Endothelial cell of umbilical vein (primary cell): ENCODE measurements around the gene KIFC1. TPM values are rescaled to one million over a fixed set of nuclear protein-coding genes. Genes with fewer than 3 reads are reported as not detected.

Experiments
- BruUV-seq: library from RNA; stranded (reverse); fragments of 400-500 nt; replicated peaks from 2 replicates; lab custom pipeline; 2021; lab: Mats Ljungman, UMichigan
- CTCF ChIA-PET: fragments of 300-600, 350-600 bp; sonication (Branson Sonifier 250); formaldehyde crosslinking; loops from one replicate; lab custom pipeline; 2021; ENCODE audit warnings: antibody characterized with exemption, inconsistent platforms; lab: Charles Lee
- POLR2A ChIA-PET: fragments of 300-600, 350-600 bp; sonication (Branson Sonifier 250); formaldehyde crosslinking; loops from one replicate; lab custom pipeline; 2021; ENCODE audit warnings: antibody characterized with exemption, inconsistent platforms; lab: Charles Lee
- DNase-seq: peaks from one replicate; pipeline ENCODE4 v3.0.0-alpha.2; 2011; ENCODE audit warnings: low read depth, low spot score
- FAIRE-seq: peaks from 2 replicates; lab custom pipeline; 2011; peaks lifted over from hg19 to GRCh38; lab: Jason Lieb, UNC
- H2AFZ ChIP-seq: 2 replicates; pipeline ENCODE4 v1.6.0; 2012; ENCODE audit warnings: low read depth, low read length, control low read depth, inconsistent platforms
- H3K27ac ChIP-seq: 2 replicates; pipeline ENCODE4 v1.5.1; 2011; ENCODE audit warnings: low read depth, mild to moderate bottlenecking, control low read depth, low read length, moderate library complexity; ENCODE audit not compliant: insufficient read depth
- H3K27me3 ChIP-seq, 2 experiments: 2 replicates each; pipeline versions ENCODE4 v1.6.0 to v1.6.1; 2011; ENCODE audit warnings: low read length in 2 of 2, mixed read lengths in 1 of 2; ENCODE audit not compliant: control insufficient read depth in 2 of 2, insufficient read depth in 2 of 2
- H3K36me3 ChIP-seq, 2 experiments: 2 replicates in 1 of 2; 3 replicates in 1 of 2; pipeline ENCODE4 v1.5.1; 2011; ENCODE audit warnings: low read length in 2 of 2, mild to moderate bottlenecking in 1 of 2, moderate library complexity in 1 of 2; ENCODE audit not compliant: control insufficient read depth in 2 of 2, insufficient read depth in 2 of 2; ENCODE audit errors: extremely low read depth in 1 of 2
- H3K4me1 ChIP-seq: 3 replicates; pipeline ENCODE4 v1.5.1; 2011; ENCODE audit warnings: mild to moderate bottlenecking, low read length; ENCODE audit not compliant: control insufficient read depth, insufficient read depth; ENCODE audit errors: extremely low read depth
- H3K4me2 ChIP-seq: 2 replicates; pipeline ENCODE4 v1.6.1; 2011; ENCODE audit warnings: low read length, control low read depth, mixed read lengths; ENCODE audit not compliant: insufficient read depth
- H3K4me3 ChIP-seq, 3 experiments: fragments of 200-600 bp in 1 of 3; sonication (generic), shearing (Covaris generic) in 1 of 3; replicated peaks in 1 of 3; 2 replicates each; pipeline ENCODE4 v1.5.1; 2011 to 2016; ENCODE audit warnings: control low read depth in 3 of 3, low read length in 3 of 3, mild to moderate bottlenecking in 2 of 3, inconsistent platforms in 1 of 3, low read depth in 1 of 3, moderate library complexity in 1 of 3; ENCODE audit not compliant: insufficient read depth in 1 of 3
- H3K79me2 ChIP-seq: 2 replicates; pipeline ENCODE4 v1.6.0; 2012; ENCODE audit warnings: low read length, inconsistent platforms; ENCODE audit not compliant: control insufficient read depth, insufficient read depth
- H3K9ac ChIP-seq: replicated peaks from 2 replicates; pipeline ENCODE3; 2011; ENCODE audit warnings: low read length, control low read depth; ENCODE audit not compliant: insufficient read depth; ENCODE audit errors: extremely low read depth
- H3K9me1 ChIP-seq: replicated peaks from 3 replicates; pipeline ENCODE4 v1.6.0; 2011; ENCODE audit warnings: mild to moderate bottlenecking, low read length; ENCODE audit not compliant: control insufficient read depth, insufficient read depth; ENCODE audit errors: extremely low read depth
- H3K9me3 ChIP-seq: replicated peaks from 2 replicates; pipeline ENCODE4 v1.5.1; 2012; ENCODE audit warnings: low read length, inconsistent platforms; ENCODE audit not compliant: control insufficient read depth, insufficient read depth
- H4K20me1 ChIP-seq: replicated peaks from 2 replicates; pipeline ENCODE3; 2011; ENCODE audit warnings: mild to moderate bottlenecking, low read length; ENCODE audit not compliant: control insufficient read depth, insufficient read depth; ENCODE audit errors: extremely low read depth
- CTCF ChIP-seq, 2 donors: IDR thresholded peaks; 1 replicate in 1 of 2; 2 replicates in 1 of 2; pipeline ENCODE4 v1.5.1; 2011; ENCODE audit warnings: low read length in 2 of 2, mild to moderate bottlenecking in 2 of 2, moderate library complexity in 2 of 2, control low read depth in 1 of 2, inconsistent platforms in 1 of 2, low read depth in 1 of 2; ENCODE audit not compliant: insufficient read depth in 1 of 2; ENCODE audit errors: extremely low read depth in 1 of 2
- EZH2 ChIP-seq: IDR thresholded peaks from 2 replicates; pipeline ENCODE4 v1.6.1; 2012; ENCODE audit warnings: borderline replicate concordance, low read depth, mild to moderate bottlenecking, moderate library complexity, low read length, inconsistent platforms; ENCODE audit not compliant: severe bottlenecking
- FOS ChIP-seq: IDR thresholded peaks from 2 replicates; pipeline ENCODE4 v1.6.1; 2011; ENCODE audit warnings: mild to moderate bottlenecking, low read length, moderate library complexity, borderline replicate concordance; ENCODE audit not compliant: insufficient read depth
- JUN ChIP-seq: IDR thresholded peaks from 2 replicates; pipeline ENCODE4 v1.6.1; 2011; ENCODE audit warnings: borderline replicate concordance, low read depth; ENCODE audit not compliant: insufficient read length, insufficient read depth
- MAX ChIP-seq: IDR thresholded peaks from 2 replicates; pipeline ENCODE4 v1.6.1; 2011; ENCODE audit not compliant: insufficient read depth, insufficient read length
- MYC ChIP-seq: IDR thresholded peaks from one replicate; pipeline ENCODE4 v1.6.1; 2011; ENCODE audit warnings: mild to moderate bottlenecking, low read depth, low read length
- POLR2A ChIP-seq: IDR thresholded peaks from 2 replicates; pipeline ENCODE4 v1.6.1; 2012; ENCODE audit warnings: low read depth, mild to moderate bottlenecking, control low read depth, low read length
- POLR2AphosphoS5 ChIP-seq: IDR thresholded peaks from 2 replicates; pipeline ENCODE4 v1.6.1; 2012; ENCODE audit warnings: low read depth, mild to moderate bottlenecking, control low read depth, low read length, moderate library complexity; ENCODE audit not compliant: insufficient read depth
- dilution Hi-C: fragments of 300-500 bp; cut with MboI; formaldehyde crosslinking; loops from one replicate; pipeline ENCODE4 v1.15.0; 2019; ENCODE audit warnings: low sequenced_read_pairs; ENCODE audit not compliant: extremely low pct_ligation_motif_present
- intact Hi-C: fragments of 100-400 bp; cut with micrococcal nuclease; formaldehyde crosslinking; loops from one replicate; pipeline ENCODE4 v1.10.0; 2022
- polyA plus RNA-seq, 4 experiments: library from polyadenylated mRNA; depleted of rRNA in 3 of 4; stranded (reverse) in 3 of 4; unstranded in 1 of 4; fragments of >200 nt; gene quantifications; 2 replicates each; pipeline versions ENCODE4 v1.2.1 to v1.2.3, GENCODE V29; 2011 to 2012; ENCODE audit warnings: missing spikeins in 1 of 4
- total RNA-seq: library from RNA; stranded (reverse); gene quantifications from 2 replicates; pipeline ENCODE4 v1.2.3, GENCODE V29; 2021

KIFC1 gene
- total and polyA plus RNA-seq, 2 donors (not counting 3 experiments of a cell fraction or from before 2014, with no cell fraction given), result 39.3 to 63.4 TPM

GRCh38 chr6:33384581-33385020, 7.0 kb upstream of the KIFC1 start:
- BruUV-seq, result no TSS peak
- no peak overlapping the region for H3K4me3 ChIP-seq
- FAIRE-seq (peak; percentile 62), DNase-seq (peak; percentile 41)
- no peaks in the 10 kb centered on the region for H3K79me2 ChIP-seq
- H4K20me1 ChIP-seq, result no peaks in the 10 kb centered on the region
- no peaks in the 10 kb centered on the region for H3K9me3 ChIP-seq
- no peak overlapping the region for H3K4me2 ChIP-seq
- dilution Hi-C loops, result no loop called here
- TF ChIP-seq POLR2AphosphoS5 (no peak), JUN (no peak), CTCF (IDR thresholded peaks at IDR 0.05; ENCODE audit: extremely low read depth in 1 of 2, insufficient read depth in 1 of 2, low read depth in 1 of 2, low read length in 2 of 2) (peak; percentile 24 to 35), MYC (no peak)
- H3K27me3 ChIP-seq, result no peaks in the 10 kb centered on the region
- H3K9ac ChIP-seq, result no peak overlapping the region
- H2AFZ ChIP-seq, result peak overlapping the region; percentile 60
- POLR2A ChIA-PET, result no interaction called here
- H3K9me1 ChIP-seq, result no peaks in the 10 kb centered on the region
- CTCF ChIA-PET, result no interaction called here
- no peaks in the 10 kb centered on the region for H3K4me1 ChIP-seq
- intact Hi-C loops, result no loop called here
- H3K27ac ChIP-seq, result no peak overlapping the region
- no peaks in the 10 kb centered on the region for H3K36me3 ChIP-seq

- Histone ChIP-seq H4K20me1 (no peaks in the 10 kb centered on the region), H3K79me2 (peaks cover 34% of the 10 kb centered on the region), H3K27me3 (no peaks in the 10 kb centered on the region), H3K36me3 (no peaks in the 10 kb centered on the region), H3K27ac (no peak overlapping the region), H3K4me3 (no peak overlapping the region), H3K9ac (no peak overlapping the region), H3K9me1 (no peaks in the 10 kb centered on the region), H3K4me2 (no peak overlapping the region), H3K4me1 (peaks cover 23% of the 10 kb centered on the region), H3K9me3 (no peaks in the 10 kb centered on the region), H2AFZ (no peak overlapping the region)
- dilution Hi-C loops (no loop called here), intact Hi-C loops (loop anchor here (5.0 kb wide), 1 partner anchor 102 kb away; no protein-coding TSS in a partner anchor)
- no TSS peak for BruUV-seq
- FAIRE-seq (no peak), DNase-seq (no peak)
- ChIA-PET CTCF (interaction anchor here (0.9 to 1.7 kb wide), 2 partner anchors 36 to 39 kb away, joined by 3 to 15 read pairs; no protein-coding TSS in a partner anchor), POLR2A (no interaction called here)
- TF ChIP-seq JUN, result no peak
- TF ChIP-seq POLR2A, result no peak
- TF ChIP-seq MAX, result no peak
- TF ChIP-seq POLR2AphosphoS5, result no peak
- no peak for TF ChIP-seq EZH2
- no peak for TF ChIP-seq MYC
- no peak for TF ChIP-seq FOS
Observed at GRCh38 chr6:33390173-33390572, 1.4 kb upstream of the KIFC1 start.
